NCI-H526 (cell line): Measurements from ENCODE around the gene TRIM69.
"Not testable (repeated sequence)": the region's sequence is repeated elsewhere in the genome, so short reads cannot be mapped to it uniquely, and the experiment has no call there.

Experiments used
- DNase-seq, 2 experiments: peaks; one replicate each; lab custom pipeline; 2025; lab: John Stamatoyannopoulos, UW

The TRIM69 gene, protein sequence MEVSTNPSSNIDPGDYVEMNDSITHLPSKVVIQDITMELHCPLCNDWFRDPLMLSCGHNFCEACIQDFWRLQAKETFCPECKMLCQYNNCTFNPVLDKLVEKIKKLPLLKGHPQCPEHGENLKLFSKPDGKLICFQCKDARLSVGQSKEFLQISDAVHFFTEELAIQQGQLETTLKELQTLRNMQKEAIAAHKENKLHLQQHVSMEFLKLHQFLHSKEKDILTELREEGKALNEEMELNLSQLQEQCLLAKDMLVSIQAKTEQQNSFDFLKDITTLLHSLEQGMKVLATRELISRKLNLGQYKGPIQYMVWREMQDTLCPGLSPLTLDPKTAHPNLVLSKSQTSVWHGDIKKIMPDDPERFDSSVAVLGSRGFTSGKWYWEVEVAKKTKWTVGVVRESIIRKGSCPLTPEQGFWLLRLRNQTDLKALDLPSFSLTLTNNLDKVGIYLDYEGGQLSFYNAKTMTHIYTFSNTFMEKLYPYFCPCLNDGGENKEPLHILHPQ

GRCh38 chr15:44736181-44736765 lies at the start of gene TRIM69:
Gene TRIM69, plus strand, starts transcription at chr15:44736528. Its CDS starts 177 bp downstream, at chr15:44736705.
- DNase-seq: no peak

DNA sequence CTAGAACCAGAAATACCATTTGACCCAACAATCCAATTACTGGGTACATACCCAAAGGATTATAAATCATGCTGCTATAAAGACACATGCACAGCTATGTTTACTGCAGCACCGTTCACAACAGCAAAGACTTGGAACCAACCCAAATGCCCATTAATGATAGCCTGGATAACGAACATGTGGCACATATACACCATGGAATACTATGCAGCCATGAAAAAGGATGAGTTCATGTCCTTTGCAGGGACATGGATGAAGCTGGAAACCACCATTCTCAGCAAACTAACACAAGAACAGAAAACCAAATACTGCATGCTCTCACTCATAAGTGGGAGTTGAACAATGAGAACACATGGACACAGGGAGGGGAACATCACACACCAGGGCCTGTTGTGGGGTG lies 47.0 kb upstream of the TRIM69 start:
- not testable (repeated sequence) for DNase-seq

DNA sequence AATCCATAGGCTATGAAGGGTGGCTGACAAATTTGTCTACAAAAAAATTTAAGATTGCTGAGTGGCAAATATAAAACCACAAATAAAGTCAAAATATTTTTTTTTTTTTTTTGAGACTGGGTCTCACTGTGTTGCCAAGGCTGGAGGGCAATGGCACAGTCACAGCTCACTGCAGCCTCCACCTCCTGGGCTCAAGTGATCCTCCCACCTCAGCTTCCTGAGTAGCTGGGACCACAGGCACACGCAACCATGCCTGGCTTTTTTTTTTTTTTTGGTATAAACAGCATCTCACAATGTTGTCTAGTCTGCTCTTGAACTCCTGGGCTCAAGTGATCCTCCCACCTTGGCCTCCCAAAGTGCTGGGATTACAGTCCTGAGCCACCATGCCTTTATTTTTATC lies 46.1 kb upstream of the TRIM69 start:
- not testable (repeated sequence) for DNase-seq

DNA sequence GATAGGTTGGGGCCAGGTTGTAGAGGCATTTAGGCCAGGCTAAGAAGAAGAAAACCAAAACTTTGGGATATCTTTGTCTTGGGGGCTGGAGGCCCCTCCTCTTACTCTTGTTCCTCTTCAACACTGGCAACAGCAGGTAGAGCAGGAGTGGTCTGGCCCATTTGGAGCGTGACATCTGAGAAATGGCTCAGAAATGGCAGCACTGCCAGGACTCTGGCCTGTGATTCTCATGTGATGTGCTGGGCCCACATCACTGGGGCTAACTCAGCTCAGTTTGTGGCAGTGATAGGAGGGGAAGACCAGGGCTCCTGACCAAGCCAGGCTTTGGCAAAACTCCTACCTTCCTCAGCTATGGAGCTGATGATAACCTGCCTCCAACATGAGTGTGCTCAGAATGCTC lies 43.7 kb upstream of the TRIM69 start:
- no peak for DNase-seq

GRCh38 chr15:44694416-44694815 lies 41.9 kb upstream of the TRIM69 start:
- DNase-seq: no peak

- no peak for DNase-seq
Observed at GRCh38 chr15:44695294-44695693, 41.0 kb upstream of the TRIM69 start.

DNA sequence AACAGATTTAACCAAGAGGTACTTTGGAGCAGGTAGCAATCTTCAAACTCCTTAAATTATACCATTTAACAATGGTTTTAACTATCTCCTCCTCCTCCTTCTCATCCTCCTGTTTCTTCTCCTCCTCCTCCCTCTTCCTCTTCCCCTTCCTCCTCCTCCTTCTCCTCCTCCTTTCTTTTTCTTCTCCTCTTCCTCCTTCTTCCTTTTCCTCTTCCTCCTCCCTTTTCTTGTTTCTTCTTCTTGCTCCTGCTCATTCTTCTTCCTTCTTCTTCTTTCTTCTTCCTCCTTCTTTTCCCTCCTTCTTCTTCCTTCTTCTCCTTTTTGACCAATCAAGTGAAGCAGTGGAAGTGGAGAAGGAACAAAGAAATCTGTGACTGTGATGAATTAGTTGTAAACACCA lies 39.3 kb upstream of the TRIM69 start:
- DNase-seq: no peak

DNA sequence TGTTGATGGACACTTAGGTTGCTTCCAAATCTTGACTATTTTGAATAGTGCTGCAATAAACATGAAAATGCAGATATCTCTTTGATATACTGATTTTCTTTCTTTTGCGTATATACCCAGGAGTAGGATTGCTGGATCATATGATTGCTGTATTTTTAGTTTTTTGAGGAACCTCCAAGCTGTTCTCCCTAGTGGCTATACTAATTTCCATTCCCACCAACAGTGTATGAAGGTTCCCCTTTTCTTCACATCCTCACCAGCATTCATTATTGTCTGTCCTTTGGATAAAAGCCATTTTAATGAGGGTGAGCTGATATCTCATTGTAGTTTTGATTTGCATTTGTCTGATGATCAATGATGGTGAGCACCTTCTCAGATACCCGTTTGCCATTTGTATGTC lies 37.7 kb upstream of the TRIM69 start:
- no peak for DNase-seq

DNA sequence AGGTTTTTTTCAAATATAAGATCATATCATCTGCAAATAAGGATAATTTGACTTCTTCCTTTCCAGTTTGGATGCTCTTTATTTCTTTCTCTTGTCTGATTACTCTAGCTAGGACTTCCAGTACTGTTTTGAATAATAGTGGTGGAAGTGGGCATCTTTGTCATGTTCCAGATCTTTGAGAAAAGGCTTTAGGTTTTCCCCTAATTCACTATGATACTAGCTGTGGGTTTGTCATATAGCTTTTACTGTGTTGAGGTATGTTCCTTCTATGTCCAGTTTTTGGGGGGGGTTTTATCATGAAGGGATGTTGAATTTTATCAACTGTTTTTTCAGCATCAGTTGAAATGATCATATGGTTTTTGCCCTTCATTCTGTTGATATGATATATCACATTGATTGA lies 35.7 kb upstream of the TRIM69 start:
- DNase-seq: not testable (repeated sequence)

GRCh38 chr15:44705986-44706385 lies 30.3 kb upstream of the TRIM69 start:
- DNase-seq: no peak

- DNase-seq: no peak
Observed at GRCh38 chr15:44706401-44706800, 29.9 kb upstream of the TRIM69 start.

- no peak for DNase-seq
Observed at GRCh38 chr15:44706946-44707636, 29.2 kb upstream of the TRIM69 start.

GRCh38 chr15:44710236-44711095 lies 25.9 kb upstream of the TRIM69 start:
- peak in 1 of 2 experiments; percentile 33 for DNase-seq

GRCh38 chr15:44711096-44711742 lies 25.1 kb upstream of the TRIM69 start, which contains the start of the genes B2M and PATL2:
Gene B2M, plus strand, starts transcription at chr15:44711517. Its CDS starts 30 bp downstream, at chr15:44711547.
Gene PATL2, minus strand, starts transcription at chr15:44711323. Its CDS starts 34,833 bp downstream, at chr15:44676490.
- DNase-seq: peak; percentile 93 to 98

- DNase-seq: peak in 1 of 2 experiments; percentile 61
Observed at GRCh38 chr15:44711743-44712345, 24.5 kb upstream of the TRIM69 start.

DNA sequence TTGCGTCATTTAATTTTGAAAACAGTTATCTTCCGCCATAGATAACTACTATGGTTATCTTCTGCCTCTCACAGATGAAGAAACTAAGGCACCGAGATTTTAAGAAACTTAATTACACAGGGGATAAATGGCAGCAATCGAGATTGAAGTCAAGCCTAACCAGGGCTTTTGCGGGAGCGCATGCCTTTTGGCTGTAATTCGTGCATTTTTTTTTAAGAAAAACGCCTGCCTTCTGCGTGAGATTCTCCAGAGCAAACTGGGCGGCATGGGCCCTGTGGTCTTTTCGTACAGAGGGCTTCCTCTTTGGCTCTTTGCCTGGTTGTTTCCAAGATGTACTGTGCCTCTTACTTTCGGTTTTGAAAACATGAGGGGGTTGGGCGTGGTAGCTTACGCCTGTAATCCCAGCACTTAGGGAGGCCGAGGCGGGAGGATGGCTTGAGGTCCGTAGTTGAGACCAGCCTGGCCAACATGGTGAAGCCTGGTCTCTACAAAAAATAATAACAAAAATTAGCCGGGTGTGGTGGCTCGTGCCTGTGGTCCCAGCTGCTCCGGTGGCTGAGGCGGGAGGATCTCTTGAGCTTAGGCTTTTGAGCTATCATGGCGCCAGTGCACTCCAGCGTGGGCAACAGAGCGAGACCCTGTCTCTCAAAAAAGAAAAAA lies 23.9 kb upstream of the TRIM69 start:
- DNase-seq: peak in 1 of 2 experiments; percentile 58

DNA sequence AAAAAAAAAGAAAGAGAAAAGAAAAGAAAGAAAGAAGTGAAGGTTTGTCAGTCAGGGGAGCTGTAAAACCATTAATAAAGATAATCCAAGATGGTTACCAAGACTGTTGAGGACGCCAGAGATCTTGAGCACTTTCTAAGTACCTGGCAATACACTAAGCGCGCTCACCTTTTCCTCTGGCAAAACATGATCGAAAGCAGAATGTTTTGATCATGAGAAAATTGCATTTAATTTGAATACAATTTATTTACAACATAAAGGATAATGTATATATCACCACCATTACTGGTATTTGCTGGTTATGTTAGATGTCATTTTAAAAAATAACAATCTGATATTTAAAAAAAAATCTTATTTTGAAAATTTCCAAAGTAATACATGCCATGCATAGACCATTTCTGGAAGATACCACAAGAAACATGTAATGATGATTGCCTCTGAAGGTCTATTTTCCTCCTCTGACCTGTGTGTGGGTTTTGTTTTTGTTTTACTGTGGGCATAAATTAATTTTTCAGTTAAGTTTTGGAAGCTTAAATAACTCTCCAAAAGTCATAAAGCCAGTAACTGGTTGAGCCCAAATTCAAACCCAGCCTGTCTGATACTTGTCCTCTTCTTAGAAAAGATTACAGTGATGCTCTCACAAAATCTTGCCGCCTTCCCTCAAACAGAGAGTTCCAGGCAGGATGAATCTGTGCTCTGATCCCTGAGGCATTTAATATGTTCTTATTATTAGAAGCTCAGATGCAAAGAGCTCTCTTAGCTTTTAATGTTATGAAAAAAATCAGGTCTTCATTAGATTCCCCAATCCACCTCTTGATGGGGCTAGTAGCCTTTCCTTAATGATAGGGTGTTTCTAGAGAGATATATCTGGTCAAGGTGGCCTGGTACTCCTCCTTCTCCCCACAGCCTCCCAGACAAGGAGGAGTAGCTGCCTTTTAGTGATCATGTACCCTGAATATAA lies 23.0 kb upstream of the TRIM69 start:
- peak; percentile 33 to 46 for DNase-seq

DNA sequence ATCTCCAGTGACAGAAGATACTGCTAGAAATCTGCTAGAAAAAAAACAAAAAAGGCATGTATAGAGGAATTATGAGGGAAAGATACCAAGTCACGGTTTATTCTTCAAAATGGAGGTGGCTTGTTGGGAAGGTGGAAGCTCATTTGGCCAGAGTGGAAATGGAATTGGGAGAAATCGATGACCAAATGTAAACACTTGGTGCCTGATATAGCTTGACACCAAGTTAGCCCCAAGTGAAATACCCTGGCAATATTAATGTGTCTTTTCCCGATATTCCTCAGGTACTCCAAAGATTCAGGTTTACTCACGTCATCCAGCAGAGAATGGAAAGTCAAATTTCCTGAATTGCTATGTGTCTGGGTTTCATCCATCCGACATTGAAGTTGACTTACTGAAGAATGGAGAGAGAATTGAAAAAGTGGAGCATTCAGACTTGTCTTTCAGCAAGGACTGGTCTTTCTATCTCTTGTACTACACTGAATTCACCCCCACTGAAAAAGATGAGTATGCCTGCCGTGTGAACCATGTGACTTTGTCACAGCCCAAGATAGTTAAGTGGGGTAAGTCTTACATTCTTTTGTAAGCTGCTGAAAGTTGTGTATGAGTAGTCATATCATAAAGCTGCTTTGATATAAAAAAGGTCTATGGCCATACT lies 21.1 kb upstream of the TRIM69 start:
- no peak for DNase-seq
